Endodermal cell (in vitro differentiated cells): Measurements from ENCODE around the gene SHE. TPM values are rescaled to one million over a fixed set of nuclear protein-coding genes. Genes with fewer than 3 reads are reported as not detected.

Experiments used
- DNase-seq: peaks from one replicate; pipeline ENCODE4 v3.0.0-alpha.2; 2017
- H3K27ac ChIP-seq: 2 replicates; pipeline ENCODE4 v1.5.1; 2013; ENCODE audit warnings: mild to moderate bottlenecking, low read depth, low read length, moderate library complexity
- H3K27me3 ChIP-seq: 2 replicates; pipeline ENCODE4 v1.6.1; 2013; ENCODE audit warnings: mild to moderate bottlenecking, low read length, moderate library complexity; ENCODE audit not compliant: insufficient read depth, control insufficient read depth, poor library complexity, severe bottlenecking
- H3K36me3 ChIP-seq: 2 replicates; pipeline ENCODE4 v1.7.0; 2013; ENCODE audit warnings: mild to moderate bottlenecking, low read length, moderate library complexity; ENCODE audit not compliant: control insufficient read depth, insufficient read depth
- H3K4me1 ChIP-seq: one replicate; pipeline ENCODE4 v1.7.0; 2013; ENCODE audit warnings: low read length; ENCODE audit not compliant: control insufficient read depth, insufficient read depth
- H3K4me3 ChIP-seq: 2 replicates; pipeline ENCODE4 v1.5.1; 2013; ENCODE audit warnings: mild to moderate bottlenecking, low read length, moderate library complexity
- H3K9ac ChIP-seq: 2 replicates; pipeline ENCODE4 v1.6.1; 2013; ENCODE audit warnings: mild to moderate bottlenecking, low read length, moderate library complexity; ENCODE audit not compliant: poor library complexity, severe bottlenecking; ENCODE audit errors: extremely low read depth
- H3K9me3 ChIP-seq: 2 replicates; pipeline ENCODE4 v1.6.1; 2013; ENCODE audit warnings: mild to moderate bottlenecking, low read length, moderate library complexity; ENCODE audit not compliant: control insufficient read depth
- H3K27ac Mint-ChIP-seq: 2 replicates; pipeline ENCODE4 v1.8.0; 2020; ENCODE audit warnings: mixed read lengths
- H3K27me3 Mint-ChIP-seq: 2 replicates; pipeline ENCODE4 v1.8.0; 2021; ENCODE audit warnings: mild to moderate bottlenecking, mixed read lengths; ENCODE audit not compliant: insufficient read depth
- H3K36me3 Mint-ChIP-seq: 2 replicates; pipeline ENCODE4 v1.8.0; 2020; ENCODE audit warnings: low read depth, mixed read lengths
- H3K4me1 Mint-ChIP-seq: 2 replicates; pipeline ENCODE4 v1.8.0; 2020; ENCODE audit warnings: mixed read lengths
- H3K4me3 Mint-ChIP-seq: 2 replicates; pipeline ENCODE4 v1.8.0; 2020; ENCODE audit warnings: mild to moderate bottlenecking, moderate library complexity, mixed read lengths
- H3K9me3 Mint-ChIP-seq: 2 replicates; pipeline ENCODE4 v1.8.0; 2020; ENCODE audit warnings: mild to moderate bottlenecking, mixed read lengths
- CTCF ChIP-seq: fragments of 200-600 bp; sonication (generic); conservative IDR thresholded peaks from 2 replicates; pipeline ENCODE4 v1.5.0; 2021; ENCODE audit warnings: antibody characterized with exemption, mild to moderate bottlenecking
- WGBS, 2 experiments: methylation state at CpG; one replicate each; pipeline versions ENCODE4 v1.1.5 to v1.1.7; 2013; ENCODE audit warnings: missing lambda C conversion rate in 2 of 2, mixed read lengths in 1 of 2; ENCODE audit not compliant: insufficient coverage in 1 of 2, insufficient read length in 1 of 2; 5-methylcytosine and 5-hydroxymethylcytosine counted together
- long read RNA-seq, 4 experiments: library from polyadenylated mRNA in 2 of 4; library from RNA in 1 of 4; library from capped mRNA in 1 of 4; stranded (forward) in 3 of 4; unstranded in 1 of 4; transcript quantifications; one replicate each; pipeline ENCODE4 v2.0.0, GENCODE V29; 2020 to 2021; ENCODE audit warnings: inconsistent platforms in 1 of 4
- polyA plus RNA-seq, 2 experiments: library from polyadenylated mRNA; stranded (reverse); fragments of 50-300 nt; gene quantifications; one replicate each; pipeline ENCODE4 v1.2.3, GENCODE V29; 2013
- total RNA-seq, 2 donors: library from RNA; stranded (reverse); fragmentation: NEBNext Ultra II Directional in 1 of 2; extraction: Animal tissue kit (Norgen Biotek cat#: 25700) in 1 of 2; gene quantifications; 2 replicates in 1 of 2; 3 replicates in 1 of 2; pipeline ENCODE4 v1.2.1, GENCODE V29; 2021

The SHE gene
- under 1 TPM; 0.24 to 0.35 TPM for total RNA-seq
- polyA plus RNA-seq (2013, experiment 1 of 2) = 0.14 TPM
- 0.17 TPM for polyA plus RNA-seq (2013, experiment 2 of 2)
- long read RNA-seq, experiment 1, partial matches to known transcripts = 0 of 1 reads
- long read RNA-seq, experiment 1, other reads (novel, unspliced or antisense) = 1 of 1 reads
- long read RNA-seq, experiment 2 = 0 reads
- long read RNA-seq, experiment 3 = 0 reads
- long read RNA-seq, experiment 4 = 0 reads

- WGBS, 2 experiments = 5 to 8% methylated on average over 21 to 90 of the region's 90 CpGs
- peaks cover 82% of the 10 kb centered on the region for H3K27me3 Mint-ChIP-seq
- no peaks in the 10 kb centered on the region for H3K36me3 ChIP-seq
- peak; percentile 70 for DNase-seq
- no peak within 1 kb of the TSS for H3K27ac ChIP-seq
- H3K9me3 ChIP-seq = peaks cover 8% of the 10 kb centered on the region
- H3K4me3 Mint-ChIP-seq = peak within 1 kb of the TSS; percentile 44
- H3K36me3 Mint-ChIP-seq = no peaks in the 10 kb centered on the region
- peaks cover 86% of the 10 kb centered on the region for H3K27me3 ChIP-seq
- H3K4me1 ChIP-seq = no peaks in the 10 kb centered on the region
- no peak within 1 kb of the TSS for H3K4me3 ChIP-seq
- H3K4me1 Mint-ChIP-seq = peaks cover under 1% of the 10 kb centered on the region
- no peak within 1 kb of the TSS for H3K9ac ChIP-seq
- H3K27ac Mint-ChIP-seq = no peak within 1 kb of the TSS
- H3K9me3 Mint-ChIP-seq = peaks cover 18% of the 10 kb centered on the region
- TF ChIP-seq CTCF = no peak
Observed at GRCh38 chr1:154502066-154502743, at the start of gene SHE, which contains the start of gene TDRD10. TSS of gene SHE (minus strand) at chr1:154502412. CDS start at chr1:154502026, 386 bp downstream. TSS of gene TDRD10 (plus strand) at chr1:154502219. CDS start at chr1:154506904, 4,685 bp downstream.

- no peak overlapping the region for H3K4me3 Mint-ChIP-seq
- H3K36me3 ChIP-seq = peaks cover 71% of the 10 kb centered on the region
- no peak overlapping the region for H3K9ac ChIP-seq
- no peak for DNase-seq
- no peaks in the 10 kb centered on the region for H3K27me3 Mint-ChIP-seq
- no peaks in the 10 kb centered on the region for H3K27me3 ChIP-seq
- no peak overlapping the region for H3K27ac ChIP-seq
- H3K4me1 Mint-ChIP-seq = peaks cover 19% of the 10 kb centered on the region
- no peak for TF ChIP-seq CTCF
- H3K4me1 ChIP-seq = no peaks in the 10 kb centered on the region
- WGBS, 2 experiments = 95 to 97% methylated on average over 4 of the region's 4 CpGs
- no peak overlapping the region for H3K4me3 ChIP-seq
- H3K9me3 Mint-ChIP-seq = no peaks in the 10 kb centered on the region
- H3K36me3 Mint-ChIP-seq = peaks cover 76% of the 10 kb centered on the region
- H3K27ac Mint-ChIP-seq = no peak overlapping the region
- no peaks in the 10 kb centered on the region for H3K9me3 ChIP-seq
Observed at GRCh38 chr1:154551474-154551873, 49.3 kb upstream of the SHE start.

GRCh38 chr1:154550657-154551056 lies 48.4 kb upstream of the SHE start:
- H3K9me3 Mint-ChIP-seq = no peaks in the 10 kb centered on the region
- H3K4me1 Mint-ChIP-seq = peaks cover 12% of the 10 kb centered on the region
- peaks cover 68% of the 10 kb centered on the region for H3K36me3 Mint-ChIP-seq

More at GRCh38 chr1:154550657-154551056, 48.4 kb upstream of the SHE start:
- Histone ChIP-seq H3K36me3 (peaks cover 67% of the 10 kb centered on the region), H3K4me3 (no peak overlapping the region), H3K27me3 (no peaks in the 10 kb centered on the region), H3K4me1 (no peaks in the 10 kb centered on the region), H3K9ac (no peak overlapping the region), H3K9me3 (no peaks in the 10 kb centered on the region), H3K27ac (no peak overlapping the region)
- no peak for TF ChIP-seq CTCF
- Mint-ChIP-seq H3K27ac (no peak overlapping the region), H3K27me3 (no peaks in the 10 kb centered on the region), H3K4me3 (no peak overlapping the region)
- DNase-seq = no peak
- WGBS, 2 experiments = 70 to 77% methylated on average over 4 to 6 of the region's 6 CpGs
